Measurements from ENCODE around the gene ATF7IP.

ATF7IP gene

GRCh38 chr12:14505626-14506596 is 140.4 kb downstream of the ATF7IP start:
- DNase-seq (ENCODE audit: low read depth): no peak

DNA sequence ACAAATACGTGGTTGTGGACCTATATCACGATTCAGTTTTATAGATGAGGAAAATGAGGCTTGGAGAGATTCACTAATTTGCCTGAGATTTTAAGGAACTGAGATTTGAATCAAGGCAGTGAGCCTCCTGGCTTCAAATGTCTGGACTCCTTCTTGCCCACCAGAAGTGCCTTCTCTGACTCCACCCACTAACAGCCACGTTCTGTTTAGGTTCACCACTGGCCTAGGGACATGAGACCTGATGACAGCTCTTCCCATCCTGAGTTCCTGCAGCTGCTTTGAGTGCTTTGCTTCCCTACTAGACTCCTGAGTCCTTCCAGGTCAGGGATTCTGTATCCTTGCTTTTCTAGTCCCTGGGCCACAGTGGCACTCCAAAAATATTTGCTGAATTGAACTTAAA is 145.1 kb downstream of the ATF7IP start:
- no peak for DNase-seq (ENCODE audit: low read depth)

DNA sequence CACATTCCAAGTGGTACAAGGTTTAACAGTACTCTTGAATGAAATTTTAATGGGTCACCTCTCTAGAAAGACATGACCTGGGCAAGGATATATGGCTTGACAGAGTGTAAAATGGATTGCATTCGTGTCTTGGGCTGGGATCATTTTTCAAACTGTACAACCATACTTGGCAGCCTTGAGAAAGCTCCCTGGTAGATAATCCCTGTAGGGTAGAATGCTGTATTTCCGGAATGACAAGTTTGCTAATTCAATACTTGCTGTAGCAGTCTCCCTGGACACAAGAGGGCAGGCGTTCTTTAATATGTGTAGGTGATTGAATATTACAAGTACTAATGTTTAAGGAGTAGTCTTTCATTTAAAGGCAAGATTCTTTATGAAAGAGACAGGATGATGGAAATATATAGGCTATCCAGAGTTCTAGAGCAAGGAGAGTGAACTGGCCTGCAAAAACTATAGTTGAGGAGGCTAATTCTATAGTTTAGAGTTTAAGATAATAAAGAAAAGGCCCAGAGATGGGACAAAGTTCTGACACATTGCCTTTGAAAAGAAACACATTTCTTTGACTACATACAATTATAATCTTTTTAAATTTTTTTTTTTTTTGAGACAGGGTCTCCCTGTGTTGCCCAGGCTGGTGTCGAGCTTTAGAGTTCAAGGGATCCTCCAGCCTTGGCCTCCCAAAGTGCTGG is 148.8 kb downstream of the ATF7IP start:
- peak; percentile 11 for DNase-seq (ENCODE audit: low read depth)

- DNase-seq (ENCODE audit: low read depth): no peak
Observed at GRCh38 chr12:14514946-14515345, 149.5 kb downstream of the ATF7IP start.

- DNase-seq (ENCODE audit: low read depth): no peak
Observed at GRCh38 chr12:14521822-14522221, 156.3 kb downstream of the ATF7IP start.

- no peak for DNase-seq (ENCODE audit: low read depth)
Observed at GRCh38 chr12:14525964-14526363, 160.5 kb downstream of the ATF7IP start.

GRCh38 chr12:14532152-14532551 is 166.7 kb downstream of the ATF7IP start:
- DNase-seq (ENCODE audit: low read depth): no peak

- DNase-seq (ENCODE audit: low read depth): no peak
Observed at GRCh38 chr12:14537088-14537487, 171.6 kb downstream of the ATF7IP start.

DNA sequence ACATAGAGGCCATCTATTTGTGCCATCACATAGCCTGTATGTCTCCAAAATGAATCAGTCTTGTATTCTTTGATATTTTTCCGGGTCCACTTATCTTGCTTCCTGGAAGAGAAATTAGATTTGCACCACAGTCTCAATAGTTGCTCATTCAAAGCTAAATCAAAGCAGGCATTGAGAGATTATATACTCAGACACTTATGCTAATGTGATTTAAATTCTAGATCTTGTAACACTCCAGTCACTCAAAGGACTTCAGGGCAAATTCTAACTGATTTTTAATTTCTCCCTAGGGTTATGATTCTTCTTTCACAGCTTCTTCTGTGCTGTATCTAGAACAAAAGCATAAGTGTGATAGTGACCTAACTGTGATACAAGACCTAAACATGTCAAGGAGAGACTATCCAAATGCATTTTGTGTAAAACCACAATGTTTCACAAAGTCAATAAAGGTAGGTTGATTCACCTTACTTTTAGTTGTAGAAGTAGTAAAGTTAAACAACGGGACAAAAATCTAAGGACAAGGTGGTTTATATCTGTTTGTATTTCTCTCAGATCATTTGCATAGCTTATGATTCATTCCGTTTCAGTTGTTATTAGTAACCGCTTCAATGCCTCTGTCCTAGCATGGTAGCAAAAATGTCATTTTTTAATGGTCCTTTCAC is 175.4 kb downstream of the ATF7IP start:
- DNase-seq (ENCODE audit: low read depth): no peak

DNA sequence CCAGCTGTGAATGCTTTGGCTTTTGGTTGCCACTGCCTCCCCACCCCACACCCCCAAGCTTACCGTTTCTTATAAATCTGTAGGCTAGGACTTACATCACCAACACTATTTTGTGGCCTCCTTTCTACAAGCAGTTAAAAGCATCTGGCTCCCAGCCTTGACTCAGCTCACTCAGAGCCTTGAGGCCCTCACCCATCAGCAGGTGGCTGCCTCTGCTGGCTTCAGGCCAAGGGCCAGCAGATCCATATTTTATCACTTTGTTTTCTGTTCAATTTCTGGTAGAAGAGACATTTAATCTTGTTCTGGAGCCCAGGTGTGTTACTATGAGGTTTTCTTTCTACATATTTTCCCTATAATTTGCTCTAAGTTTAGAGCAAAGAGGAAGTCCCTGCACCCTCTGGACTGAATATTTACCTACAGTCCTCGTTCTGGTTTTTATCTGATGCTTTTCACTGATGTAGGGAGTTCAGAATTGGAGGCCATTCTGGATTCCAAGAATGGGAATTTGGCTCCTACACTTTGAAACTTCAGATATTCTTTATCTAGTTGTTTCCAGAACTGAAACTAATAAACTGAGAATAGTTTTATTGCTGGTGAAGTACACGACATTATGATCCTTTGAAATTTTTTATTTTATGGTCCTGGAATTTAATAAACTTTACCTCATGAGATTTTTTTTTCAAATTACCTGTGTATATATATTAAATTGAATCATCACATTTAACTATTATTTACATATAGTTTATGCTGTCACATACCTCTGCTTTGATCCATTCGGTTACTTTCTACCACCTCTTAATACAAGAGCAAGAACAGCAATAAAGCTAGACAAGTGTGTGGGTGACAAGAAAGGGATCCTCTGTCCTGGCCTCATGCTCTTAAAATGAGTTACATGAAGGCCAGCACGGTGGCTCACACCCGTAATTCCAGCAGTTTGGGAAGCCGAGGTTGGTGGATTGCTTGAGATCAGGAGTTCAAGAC is 180.0 kb downstream of the ATF7IP start:
- DNase-seq (ENCODE audit: low read depth): no peak

GRCh38 chr12:14547571-14547970 is 182.1 kb downstream of the ATF7IP start:
- no peak for DNase-seq (ENCODE audit: low read depth)

GRCh38 chr12:14548609-14549008 is 183.1 kb downstream of the ATF7IP start:
- no peak for DNase-seq (ENCODE audit: low read depth)

Data from EH (cell line).